ENCODE data around the gene SLC24A4. TPM values are rescaled to one million over a fixed set of nuclear protein-coding genes. Genes with fewer than 3 reads are reported as not detected.

SLC24A4 gene
- total RNA-seq, 4 donors from 2014 or later = 0.35 to 0.49 TPM; not detected in 2

GRCh38 chr14:92489394-92490238, 166.7 kb downstream of the SLC24A4 start:
- Histone ChIP-seq H3K27me3 (no peaks in the 10 kb centered on the region), H3K4me3 (no peak overlapping the region), H3K27ac (no peak overlapping the region), H3K9me3 (no peaks in the 10 kb centered on the region), H3K36me3 (no peaks in the 10 kb centered on the region), H3K4me1 (no peaks in the 10 kb centered on the region)
- no peak for TF ChIP-seq POLR2A (IDR thresholded peaks at IDR 0.05)
- TF ChIP-seq CTCF (IDR thresholded peaks at IDR 0.05) = no peak
- no peak for DNase-seq
- intact Hi-C loops (cut with DNase I; ENCODE audit: low total_unique reads) = no loop called here

- Histone ChIP-seq H3K9me3 (no peaks in the 10 kb centered on the region), H3K36me3 (no peaks in the 10 kb centered on the region), H3K27me3 (no peaks in the 10 kb centered on the region), H3K4me1 (no peaks in the 10 kb centered on the region), H3K4me3 (no peak overlapping the region), H3K27ac (no peak overlapping the region)
- DNase-seq = no peak
- TF ChIP-seq CTCF (IDR thresholded peaks at IDR 0.05) (no peak), POLR2A (IDR thresholded peaks at IDR 0.05) (no peak)
- intact Hi-C loops (cut with DNase I; ENCODE audit: low total_unique reads) = no loop called here
Observed at GRCh38 chr14:92490239-92490959, 167.4 kb downstream of the SLC24A4 start.

GRCh38 chr14:92491782-92492181, 168.8 kb downstream of the SLC24A4 start:
- H3K9me3 ChIP-seq = no peaks in the 10 kb centered on the region
- DNase-seq = no peak
- H3K27ac ChIP-seq = no peak overlapping the region
- no peak for TF ChIP-seq CTCF (IDR thresholded peaks at IDR 0.05)
- no peak for TF ChIP-seq POLR2A (IDR thresholded peaks at IDR 0.05)
- intact Hi-C loops (cut with DNase I; ENCODE audit: low total_unique reads) = no loop called here
- no peaks in the 10 kb centered on the region for H3K4me1 ChIP-seq
- H3K36me3 ChIP-seq = no peaks in the 10 kb centered on the region
- no peak overlapping the region for H3K4me3 ChIP-seq
- no peaks in the 10 kb centered on the region for H3K27me3 ChIP-seq

- Histone ChIP-seq H3K36me3 (no peaks in the 10 kb centered on the region), H3K4me3 (no peak overlapping the region), H3K9me3 (no peaks in the 10 kb centered on the region), H3K27ac (no peak overlapping the region), H3K27me3 (no peaks in the 10 kb centered on the region), H3K4me1 (no peaks in the 10 kb centered on the region)
- intact Hi-C loops (cut with DNase I; ENCODE audit: low total_unique reads) = no loop called here
- no peak for TF ChIP-seq CTCF (IDR thresholded peaks at IDR 0.05)
- TF ChIP-seq POLR2A (IDR thresholded peaks at IDR 0.05) = no peak
- DNase-seq = no peak
Observed at GRCh38 chr14:92492258-92492657, 169.3 kb downstream of the SLC24A4 start.

- no peaks in the 10 kb centered on the region for H3K9me3 ChIP-seq
Observed at GRCh38 chr14:92493024-92493423, 170.1 kb downstream of the SLC24A4 start.

More at GRCh38 chr14:92493024-92493423, 170.1 kb downstream of the SLC24A4 start:
- intact Hi-C loops (cut with DNase I; ENCODE audit: low total_unique reads) = no loop called here
- DNase-seq = no peak
- Histone ChIP-seq H3K4me3 (no peak overlapping the region), H3K4me1 (no peaks in the 10 kb centered on the region), H3K27me3 (no peaks in the 10 kb centered on the region), H3K36me3 (no peaks in the 10 kb centered on the region), H3K27ac (no peak overlapping the region)
- TF ChIP-seq POLR2A (IDR thresholded peaks at IDR 0.05) (no peak), CTCF (IDR thresholded peaks at IDR 0.05) (no peak)

Measured in uterus (tissue), 4 donors.